KMS-11 (cell line): ENCODE results near the gene DLG2.

ENCODE experiments used
- H2AFZ ChIP-seq: fragments of 200-600 bp; sonication (generic); 2 replicates; pipeline ENCODE4 v1.6.1; 2016; ENCODE audit warnings: antibody characterized with exemption, mixed run types, low read depth
- H3K27ac ChIP-seq: fragments of 200-600 bp; sonication (generic); 2 replicates; pipeline ENCODE4 v1.6.1; 2016; ENCODE audit warnings: mild to moderate bottlenecking, mixed run types
- H3K27me3 ChIP-seq: fragments of 200-600 bp; sonication (generic); 2 replicates; pipeline ENCODE4 v1.6.1; 2017; ENCODE audit warnings: mild to moderate bottlenecking, low read depth, mixed run types, moderate library complexity; ENCODE audit not compliant: insufficient read depth
- H3K36me3 ChIP-seq: fragments of 200-600 bp; sonication (generic); 2 replicates; pipeline ENCODE4 v1.6.1; 2017; ENCODE audit warnings: mild to moderate bottlenecking, mixed run types; ENCODE audit not compliant: insufficient read depth
- H3K4me1 ChIP-seq: fragments of 200-600 bp; sonication (generic); 2 replicates; pipeline ENCODE4 v1.6.1; 2016; ENCODE audit warnings: mild to moderate bottlenecking, low read depth, mixed run types; ENCODE audit not compliant: poor library complexity, severe bottlenecking
- H3K4me2 ChIP-seq: fragments of 200-600 bp; sonication (generic); 2 replicates; pipeline ENCODE4 v1.7.0; 2016; ENCODE audit warnings: mild to moderate bottlenecking, mixed run types
- H3K4me3 ChIP-seq: fragments of 200-600 bp; sonication (generic); IDR thresholded peaks from 2 replicates; pipeline ENCODE4 v1.6.1; 2017; ENCODE audit warnings: low read depth, low read length, mixed read lengths; ENCODE audit not compliant: insufficient read depth
- H3K79me2 ChIP-seq: fragments of 200-600 bp; sonication (generic); 2 replicates; pipeline ENCODE4 v1.6.1; 2016; ENCODE audit warnings: low read depth, mixed run types; ENCODE audit not compliant: insufficient read depth
- H3K9ac ChIP-seq: fragments of 200-600 bp; sonication (generic); 2 replicates; pipeline ENCODE4 v1.6.1; 2016; ENCODE audit warnings: mild to moderate bottlenecking, mixed run types
- H4K20me1 ChIP-seq: fragments of 200-600 bp; sonication (generic); 2 replicates; pipeline ENCODE4 v1.6.1; 2016; ENCODE audit warnings: mild to moderate bottlenecking, mixed run types; ENCODE audit not compliant: insufficient read depth
- TF ChIP-seq, protein P1 (sequence below): fragments of 200-600 bp; sonication (generic); conservative IDR thresholded peaks from 2 replicates; pipeline ENCODE4 v1.6.1; 2017; ENCODE audit warnings: low read depth, mild to moderate bottlenecking, antibody characterized with exemption, low read length, moderate library complexity, mixed read lengths

DLG2 gene

DNA sequence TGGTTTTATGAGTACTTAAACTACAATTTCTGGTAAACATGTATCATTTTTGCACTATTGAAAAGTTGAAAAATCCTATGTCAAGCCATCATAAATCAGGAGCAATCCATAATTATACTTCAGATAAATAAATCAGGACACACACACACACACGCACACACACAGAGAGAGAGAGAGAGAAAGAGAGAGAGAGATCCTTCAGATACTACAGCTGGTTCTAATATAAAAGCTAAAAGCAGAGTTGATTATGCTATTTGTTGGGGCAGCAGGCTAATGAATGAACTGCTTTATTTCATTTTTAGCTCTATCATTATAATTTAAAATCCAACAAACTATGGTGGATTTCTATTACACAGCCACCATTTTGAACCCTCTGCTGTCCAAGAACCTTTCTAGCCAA is 2018.6 kb downstream of the DLG2 start:
- H3K27me3 ChIP-seq = no peaks in the 10 kb centered on the region

DNA sequence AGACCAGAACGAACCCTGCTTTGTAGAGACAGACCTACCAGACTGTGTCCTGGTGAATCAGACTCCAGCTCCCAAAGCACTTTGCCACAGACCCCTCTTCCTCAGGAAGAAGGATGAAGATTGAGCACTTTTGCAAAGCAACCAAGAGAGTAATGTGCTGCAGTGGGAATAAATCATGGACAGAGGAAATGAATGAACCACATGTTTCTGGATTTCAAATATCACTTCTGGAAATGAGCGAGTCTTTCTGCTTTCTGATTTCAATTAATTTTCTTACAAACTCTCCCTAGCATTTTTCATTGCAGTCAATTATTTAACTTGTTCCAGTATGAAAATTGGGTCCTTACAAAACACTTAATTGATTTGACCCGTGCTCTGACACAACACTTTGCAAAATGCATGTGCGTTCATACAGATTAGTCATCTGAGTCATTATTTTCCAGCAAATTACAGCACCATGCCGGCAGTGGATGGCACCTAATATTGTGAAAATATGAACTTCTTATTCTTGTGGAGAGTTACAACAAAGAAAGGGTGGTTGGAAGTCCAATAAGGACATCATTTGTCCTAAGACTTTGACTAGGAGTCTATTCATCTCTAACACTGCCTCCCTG is 2025.1 kb downstream of the DLG2 start:
- H4K20me1 ChIP-seq = no peaks in the 10 kb centered on the region
- H3K9ac ChIP-seq = no peak overlapping the region
- TF ChIP-seq, protein P1, sequence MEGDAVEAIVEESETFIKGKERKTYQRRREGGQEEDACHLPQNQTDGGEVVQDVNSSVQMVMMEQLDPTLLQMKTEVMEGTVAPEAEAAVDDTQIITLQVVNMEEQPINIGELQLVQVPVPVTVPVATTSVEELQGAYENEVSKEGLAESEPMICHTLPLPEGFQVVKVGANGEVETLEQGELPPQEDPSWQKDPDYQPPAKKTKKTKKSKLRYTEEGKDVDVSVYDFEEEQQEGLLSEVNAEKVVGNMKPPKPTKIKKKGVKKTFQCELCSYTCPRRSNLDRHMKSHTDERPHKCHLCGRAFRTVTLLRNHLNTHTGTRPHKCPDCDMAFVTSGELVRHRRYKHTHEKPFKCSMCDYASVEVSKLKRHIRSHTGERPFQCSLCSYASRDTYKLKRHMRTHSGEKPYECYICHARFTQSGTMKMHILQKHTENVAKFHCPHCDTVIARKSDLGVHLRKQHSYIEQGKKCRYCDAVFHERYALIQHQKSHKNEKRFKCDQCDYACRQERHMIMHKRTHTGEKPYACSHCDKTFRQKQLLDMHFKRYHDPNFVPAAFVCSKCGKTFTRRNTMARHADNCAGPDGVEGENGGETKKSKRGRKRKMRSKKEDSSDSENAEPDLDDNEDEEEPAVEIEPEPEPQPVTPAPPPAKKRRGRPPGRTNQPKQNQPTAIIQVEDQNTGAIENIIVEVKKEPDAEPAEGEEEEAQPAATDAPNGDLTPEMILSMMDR = no peak
- no peak overlapping the region for H3K27ac ChIP-seq
- no peak overlapping the region for H3K4me3 ChIP-seq
- H3K27me3 ChIP-seq = no peaks in the 10 kb centered on the region
- H3K4me2 ChIP-seq = no peak overlapping the region
- H2AFZ ChIP-seq = no peak overlapping the region
- H3K36me3 ChIP-seq = no peaks in the 10 kb centered on the region
- no peaks in the 10 kb centered on the region for H3K4me1 ChIP-seq
- no peaks in the 10 kb centered on the region for H3K79me2 ChIP-seq

More for the DNA sequence above, 2018.6 kb downstream of the DLG2 start:
- Histone ChIP-seq H3K4me1 (no peaks in the 10 kb centered on the region), H3K27ac (no peak overlapping the region), H3K79me2 (no peaks in the 10 kb centered on the region), H3K4me2 (no peak overlapping the region), H2AFZ (no peak overlapping the region), H3K4me3 (no peak overlapping the region), H3K9ac (no peak overlapping the region), H3K36me3 (no peaks in the 10 kb centered on the region), H4K20me1 (no peaks in the 10 kb centered on the region)
- TF ChIP-seq, protein P1 = no peak

DNA sequence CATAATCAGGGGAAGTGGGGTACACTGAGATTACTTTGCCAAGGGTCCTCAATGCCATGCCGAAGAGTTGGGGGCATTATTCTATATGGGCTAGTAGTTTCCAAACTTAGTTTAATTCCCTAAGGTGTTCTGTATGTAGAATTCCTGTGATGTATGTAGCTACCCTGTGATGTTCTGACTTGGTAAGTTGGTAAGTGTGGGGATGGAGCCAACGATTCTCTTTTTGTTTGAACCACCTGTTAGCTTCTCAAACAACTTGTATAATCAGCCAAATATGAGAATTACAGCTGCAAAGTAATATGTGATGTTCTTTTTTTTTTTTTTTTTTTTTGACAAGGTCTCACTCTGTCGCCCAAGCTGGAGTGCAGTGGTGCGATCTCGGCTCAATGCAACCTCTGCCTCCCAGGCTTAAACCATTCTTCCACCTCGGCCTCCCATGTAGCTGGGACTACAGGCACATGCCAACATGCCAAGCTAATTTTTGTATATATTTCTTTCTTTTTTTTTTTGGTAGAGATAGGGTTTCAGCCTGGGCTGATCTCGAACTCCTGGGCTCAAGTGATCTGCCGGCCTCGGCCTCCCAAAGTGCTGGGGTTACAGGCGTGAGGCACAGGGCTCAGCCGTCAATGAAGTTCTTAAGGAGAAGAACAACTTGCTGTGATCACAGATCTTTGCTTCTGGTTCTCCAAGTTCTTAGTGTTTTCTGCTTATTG is 2025.8 kb downstream of the DLG2 start:
- Histone ChIP-seq H3K27ac (no peak overlapping the region), H3K79me2 (no peaks in the 10 kb centered on the region), H3K36me3 (no peaks in the 10 kb centered on the region), H3K9ac (no peak overlapping the region), H4K20me1 (no peaks in the 10 kb centered on the region), H2AFZ (no peak overlapping the region), H3K4me1 (no peaks in the 10 kb centered on the region), H3K4me3 (no peak overlapping the region), H3K4me2 (no peak overlapping the region), H3K27me3 (no peaks in the 10 kb centered on the region)
- TF ChIP-seq, protein P1 = no peak

DNA sequence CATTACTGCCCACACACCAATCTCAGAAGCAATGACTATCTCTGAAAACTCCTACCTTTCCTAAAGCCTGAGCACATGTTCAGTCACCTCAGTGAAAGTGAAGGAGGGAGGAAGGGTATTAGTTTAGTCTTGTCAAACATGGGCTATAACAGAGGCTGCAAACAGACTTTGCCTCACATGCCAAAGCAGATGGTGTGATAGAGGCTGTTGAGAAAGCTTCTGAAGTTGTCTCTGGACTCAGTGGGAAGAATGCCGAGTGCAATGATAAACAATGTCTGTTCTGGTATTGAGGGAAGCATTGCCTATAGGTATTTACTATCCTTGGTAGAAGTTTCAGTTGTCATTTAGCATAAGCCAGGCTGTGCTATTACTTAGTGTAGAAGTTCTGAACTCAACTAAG is 2026.5 kb downstream of the DLG2 start:
- no peak overlapping the region for H3K4me3 ChIP-seq
- no peaks in the 10 kb centered on the region for H3K36me3 ChIP-seq
- H3K4me1 ChIP-seq = no peaks in the 10 kb centered on the region
- H3K4me2 ChIP-seq = no peak overlapping the region
- TF ChIP-seq, protein P1 = no peak
- no peaks in the 10 kb centered on the region for H3K27me3 ChIP-seq
- H4K20me1 ChIP-seq = no peaks in the 10 kb centered on the region
- no peaks in the 10 kb centered on the region for H3K79me2 ChIP-seq
- H3K27ac ChIP-seq = no peak overlapping the region
- no peak overlapping the region for H2AFZ ChIP-seq
- H3K9ac ChIP-seq = no peak overlapping the region
